SW 1271 (cell line): ENCODE data around the gene SLC12A6.

Experiments
- DNase-seq, 2 experiments: peaks; one replicate each; lab custom pipeline; 2025; lab: John Stamatoyannopoulos, UW

The SLC12A6 gene

GRCh38 chr15:34259566-34259965, 78.0 kb downstream of the SLC12A6 start:
- no peak for DNase-seq

- DNase-seq: no peak
These were observed 79.4 kb downstream of the SLC12A6 start for GRCh38 chr15:34258151-34258550.

GRCh38 chr15:34252545-34252944, 85.0 kb downstream of the SLC12A6 start:
- no peak for DNase-seq

- no peak for DNase-seq
These were observed 89.4 kb downstream of the SLC12A6 start for GRCh38 chr15:34248190-34248589.

GRCh38 chr15:34246276-34246976, 91.2 kb downstream of the SLC12A6 start:
- DNase-seq: no peak

- no peak for DNase-seq
These were observed 94.4 kb downstream of the SLC12A6 start for GRCh38 chr15:34243226-34243625.

- DNase-seq: no peak
These were observed 95.3 kb downstream of the SLC12A6 start for GRCh38 chr15:34242331-34242710.

GRCh38 chr15:34241376-34242330, 95.9 kb downstream of the SLC12A6 start:
- peak in 1 of 2 experiments; percentile 26 for DNase-seq

- no peak for DNase-seq
These were observed 97.0 kb downstream of the SLC12A6 start for GRCh38 chr15:34240537-34240936.

- peak; percentile 33 to 76 for DNase-seq
These were observed 98.3 kb downstream of the SLC12A6 start for GRCh38 chr15:34239151-34239808.

- no peak for DNase-seq
These were observed 104.0 kb downstream of the SLC12A6 start for GRCh38 chr15:34233614-34234013.

- DNase-seq: no peak
These were observed 113.5 kb downstream of the SLC12A6 start for GRCh38 chr15:34223904-34224596.

GRCh38 chr15:34217587-34218225, 119.9 kb downstream of the SLC12A6 start:
- no peak for DNase-seq

- DNase-seq: no peak
These were observed 120.9 kb downstream of the SLC12A6 start for GRCh38 chr15:34216527-34217270.

GRCh38 chr15:34214135-34214534, 123.4 kb downstream of the SLC12A6 start:
- DNase-seq: no peak

GRCh38 chr15:34213690-34214089, 123.9 kb downstream of the SLC12A6 start:
- DNase-seq: no peak

GRCh38 chr15:34209421-34210282, 127.9 kb downstream of the SLC12A6 start, which contains the start of gene KATNBL1:
TSS of gene KATNBL1 (minus strand) at chr15:34210096. CDS start at chr15:34163676, 46,420 bp downstream.
- peak; percentile 46 to 77 for DNase-seq

- DNase-seq: no peak
These were observed 131.6 kb downstream of the SLC12A6 start for GRCh38 chr15:34206011-34206410.

- no peak for DNase-seq
These were observed 133.6 kb downstream of the SLC12A6 start for GRCh38 chr15:34203936-34204335.

GRCh38 chr15:34203305-34203704, 134.3 kb downstream of the SLC12A6 start:
- no peak for DNase-seq
